ENCODE results near the gene TRIO.
A peak's percentile ranks its signal among the peaks of the same experiment; 100 is the strongest.

TRIO gene

GRCh38 chr5:14265570-14265969 lies 122.4 kb downstream of the TRIO start:
- H3K18ac ChIP-seq (ENCODE audit: low read length), result no peak overlapping the region
- no peak overlapping the region for H3K27ac ChIP-seq (ENCODE audit: low read depth, low read length)
- H3K4ac ChIP-seq (ENCODE audit: low read depth, low read length), result no peak overlapping the region
- H3K23ac ChIP-seq (ENCODE audit: low read length), result no peak overlapping the region
- peaks cover 20% of the 10 kb centered on the region for H3K79me1 ChIP-seq (ENCODE audit: low read length)
- H3K4me3 ChIP-seq (ENCODE audit: low read length), result no peak overlapping the region
- no peak overlapping the region for H3K9ac ChIP-seq (ENCODE audit: low read length)
- no peak overlapping the region for H2BK5ac ChIP-seq (ENCODE audit: low read length)
- H3K27me3 ChIP-seq (ENCODE audit: insufficient read depth, low read length, poor library complexity), result no peaks in the 10 kb centered on the region
- H3K56ac ChIP-seq (ENCODE audit: low read length), result no peak overlapping the region
- H2AK5ac ChIP-seq (ENCODE audit: low read length), result no peak overlapping the region
- no CpG with 5 or more reads among the region's 2 CpGs for WGBS (ENCODE audit: extremely low coverage, insufficient coverage, low lambda C conversion rate)
- H3K4me1 ChIP-seq (ENCODE audit: control insufficient read depth, low read depth, low read length), result peaks cover 38% of the 10 kb centered on the region
- H4K8ac ChIP-seq (ENCODE audit: low read depth, low read length), result no peak overlapping the region
- no peak overlapping the region for H2BK120ac ChIP-seq (ENCODE audit: low read depth, low read length)
- H2BK15ac ChIP-seq (replicated peaks; ENCODE audit: low read depth), result no peak overlapping the region
- peaks cover 63% of the 10 kb centered on the region for H3K79me2 ChIP-seq (ENCODE audit: control insufficient read depth, insufficient read depth, low read length)
- no peaks in the 10 kb centered on the region for H3K36me3 ChIP-seq (ENCODE audit: control insufficient read depth, insufficient read depth, low read length)
- H3K4me2 ChIP-seq (ENCODE audit: low read length), result no peak overlapping the region
- peak; percentile 94 for DNase-seq
- H4K5ac ChIP-seq (ENCODE audit: low read length), result no peak overlapping the region

- Histone ChIP-seq H2AK5ac (ENCODE audit: low read length) (no peak overlapping the region), H3K4ac (ENCODE audit: low read depth, low read length) (no peak overlapping the region), H2BK120ac (ENCODE audit: low read depth, low read length) (peak overlapping the region; percentile 49), H3K4me2 (ENCODE audit: low read length) (no peak overlapping the region), H3K79me2 (ENCODE audit: control insufficient read depth, insufficient read depth, low read length) (peaks cover 63% of the 10 kb centered on the region), H3K9ac (ENCODE audit: low read length) (peak overlapping the region; percentile 7), H3K23ac (ENCODE audit: low read length) (no peak overlapping the region), H3K56ac (ENCODE audit: low read length) (no peak overlapping the region), H3K36me3 (ENCODE audit: control insufficient read depth, insufficient read depth, low read length) (no peaks in the 10 kb centered on the region), H4K8ac (ENCODE audit: low read depth, low read length) (no peak overlapping the region), H3K4me3 (ENCODE audit: low read length) (no peak overlapping the region), H3K4me1 (ENCODE audit: control insufficient read depth, low read depth, low read length) (peaks cover 32% of the 10 kb centered on the region), H3K79me1 (ENCODE audit: low read length) (peaks cover 17% of the 10 kb centered on the region), H3K18ac (ENCODE audit: low read length) (peak overlapping the region; percentile 7), H4K5ac (ENCODE audit: low read length) (no peak overlapping the region), H2BK5ac (ENCODE audit: low read length) (no peak overlapping the region), H3K27ac (ENCODE audit: low read depth, low read length) (no peak overlapping the region), H2BK15ac (replicated peaks; ENCODE audit: low read depth) (peak overlapping the region; percentile 47), H3K27me3 (ENCODE audit: insufficient read depth, low read length, poor library complexity) (no peaks in the 10 kb centered on the region)
- no CpG with 5 or more reads among the region's 4 CpGs for WGBS (ENCODE audit: extremely low coverage, insufficient coverage, low lambda C conversion rate)
- DNase-seq, result no peak
Observed at GRCh38 chr5:14266171-14266570, 123.0 kb downstream of the TRIO start.

GRCh38 chr5:14266686-14267085 lies 123.5 kb downstream of the TRIO start:
- Histone ChIP-seq H3K79me2 (ENCODE audit: control insufficient read depth, insufficient read depth, low read length) (peaks cover 62% of the 10 kb centered on the region), H3K23ac (ENCODE audit: low read length) (no peak overlapping the region), H3K18ac (ENCODE audit: low read length) (no peak overlapping the region), H3K4me3 (ENCODE audit: low read length) (no peak overlapping the region), H3K4me2 (ENCODE audit: low read length) (no peak overlapping the region), H3K79me1 (ENCODE audit: low read length) (peaks cover 14% of the 10 kb centered on the region), H3K27me3 (ENCODE audit: insufficient read depth, low read length, poor library complexity) (no peaks in the 10 kb centered on the region), H3K4ac (ENCODE audit: low read depth, low read length) (no peak overlapping the region), H2BK15ac (replicated peaks; ENCODE audit: low read depth) (no peak overlapping the region), H2AK5ac (ENCODE audit: low read length) (no peak overlapping the region), H3K36me3 (ENCODE audit: control insufficient read depth, insufficient read depth, low read length) (no peaks in the 10 kb centered on the region), H3K27ac (ENCODE audit: low read depth, low read length) (no peak overlapping the region), H3K9ac (ENCODE audit: low read length) (no peak overlapping the region), H2BK120ac (ENCODE audit: low read depth, low read length) (no peak overlapping the region), H2BK5ac (ENCODE audit: low read length) (no peak overlapping the region), H4K8ac (ENCODE audit: low read depth, low read length) (no peak overlapping the region), H3K4me1 (ENCODE audit: control insufficient read depth, low read depth, low read length) (peaks cover 30% of the 10 kb centered on the region), H3K56ac (ENCODE audit: low read length) (no peak overlapping the region), H4K5ac (ENCODE audit: low read length) (no peak overlapping the region)
- DNase-seq, result no peak
- WGBS (ENCODE audit: extremely low coverage, insufficient coverage, low lambda C conversion rate), result no CpG with 5 or more reads among the region's 3 CpGs

- Histone ChIP-seq H4K5ac (ENCODE audit: low read length) (no peak overlapping the region), H4K8ac (ENCODE audit: low read depth, low read length) (no peak overlapping the region), H3K18ac (ENCODE audit: low read length) (no peak overlapping the region), H2BK15ac (replicated peaks; ENCODE audit: low read depth) (no peak overlapping the region), H2AK5ac (ENCODE audit: low read length) (no peak overlapping the region), H3K23ac (ENCODE audit: low read length) (no peak overlapping the region), H3K36me3 (ENCODE audit: control insufficient read depth, insufficient read depth, low read length) (no peaks in the 10 kb centered on the region), H3K4me3 (ENCODE audit: low read length) (no peak overlapping the region), H3K79me1 (ENCODE audit: low read length) (peaks cover 13% of the 10 kb centered on the region), H3K79me2 (ENCODE audit: control insufficient read depth, insufficient read depth, low read length) (peaks cover 56% of the 10 kb centered on the region), H3K4me2 (ENCODE audit: low read length) (no peak overlapping the region), H3K9ac (ENCODE audit: low read length) (no peak overlapping the region), H3K27me3 (ENCODE audit: insufficient read depth, low read length, poor library complexity) (no peaks in the 10 kb centered on the region), H3K27ac (ENCODE audit: low read depth, low read length) (no peak overlapping the region), H3K4ac (ENCODE audit: low read depth, low read length) (no peak overlapping the region), H2BK120ac (ENCODE audit: low read depth, low read length) (no peak overlapping the region), H3K56ac (ENCODE audit: low read length) (no peak overlapping the region), H3K4me1 (ENCODE audit: control insufficient read depth, low read depth, low read length) (peaks cover 25% of the 10 kb centered on the region), H2BK5ac (ENCODE audit: low read length) (no peak overlapping the region)
- DNase-seq, result peak; percentile 94
- no CpG with 5 or more reads among the region's 5 CpGs for WGBS (ENCODE audit: extremely low coverage, insufficient coverage, low lambda C conversion rate)
Observed at GRCh38 chr5:14267166-14267838, 124.2 kb downstream of the TRIO start.

DNA sequence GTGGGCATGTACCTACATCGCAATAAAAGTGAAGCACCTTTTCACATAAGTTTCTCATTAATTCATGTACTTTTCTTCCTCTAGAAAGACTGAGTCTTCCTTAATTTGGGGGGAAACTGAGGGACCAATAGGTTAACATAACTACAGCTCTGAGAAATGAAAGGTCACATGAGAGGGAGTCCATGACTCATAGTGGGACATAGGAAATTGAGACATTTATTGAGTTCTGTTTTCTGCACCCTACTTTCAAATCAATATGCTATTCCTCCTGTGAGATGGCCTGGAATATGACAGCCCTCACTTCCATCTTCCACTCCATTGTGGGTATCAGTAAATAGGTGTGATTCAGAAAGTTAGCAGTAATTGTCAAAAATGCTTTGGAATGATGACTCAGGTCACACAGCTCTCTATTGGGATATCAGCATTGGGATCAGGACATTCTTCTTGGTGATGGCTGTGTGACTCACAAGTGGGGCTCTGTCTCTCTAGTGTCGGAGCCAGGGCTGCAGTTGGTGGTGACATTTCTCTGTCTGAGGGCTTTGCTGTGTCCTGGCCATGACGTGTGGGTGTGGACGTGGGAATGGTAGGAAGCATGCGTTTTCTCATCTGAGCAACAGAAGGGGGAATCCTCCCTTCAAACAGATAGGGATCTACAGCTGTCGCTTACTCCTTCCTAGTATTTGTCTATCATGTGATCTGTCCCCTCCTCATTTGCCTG lies 125.0 kb downstream of the TRIO start:
- Histone ChIP-seq H3K79me1 (ENCODE audit: low read length) (peaks cover 5% of the 10 kb centered on the region), H3K56ac (ENCODE audit: low read length) (peak overlapping the region; percentile 36), H2BK5ac (ENCODE audit: low read length) (peak overlapping the region; percentile 29), H4K5ac (ENCODE audit: low read length) (no peak overlapping the region), H2BK120ac (ENCODE audit: low read depth, low read length) (peak overlapping the region; percentile 3), H3K27ac (ENCODE audit: low read depth, low read length) (peak overlapping the region; percentile 21), H3K23ac (ENCODE audit: low read length) (no peak overlapping the region), H3K36me3 (ENCODE audit: control insufficient read depth, insufficient read depth, low read length) (no peaks in the 10 kb centered on the region), H3K4me3 (ENCODE audit: low read length) (no peak overlapping the region), H3K4me1 (ENCODE audit: control insufficient read depth, low read depth, low read length) (peaks cover 21% of the 10 kb centered on the region), H3K27me3 (ENCODE audit: insufficient read depth, low read length, poor library complexity) (no peaks in the 10 kb centered on the region), H3K79me2 (ENCODE audit: control insufficient read depth, insufficient read depth, low read length) (peaks cover 48% of the 10 kb centered on the region), H2BK15ac (replicated peaks; ENCODE audit: low read depth) (no peak overlapping the region), H2AK5ac (ENCODE audit: low read length) (no peak overlapping the region), H3K9ac (ENCODE audit: low read length) (no peak overlapping the region), H3K4me2 (ENCODE audit: low read length) (no peak overlapping the region), H3K4ac (ENCODE audit: low read depth, low read length) (peak overlapping the region; percentile 62), H3K18ac (ENCODE audit: low read length) (peak overlapping the region; percentile 68), H4K8ac (ENCODE audit: low read depth, low read length) (no peak overlapping the region)
- WGBS (ENCODE audit: extremely low coverage, insufficient coverage, low lambda C conversion rate), result no CpG with 5 or more reads among the region's 6 CpGs
- DNase-seq, result peak; percentile 98
